Right lobe of liver (tissue), 6 donors: Measurements from ENCODE around the gene SPRED2. TPM values are rescaled to one million over a fixed set of nuclear protein-coding genes. Genes with fewer than 3 reads are reported as not detected.

Experiments used
- ATAC-seq, 4 donors: fragments of 200-7000 bp; cut with Tn5 transposase; one replicate each; pipeline ENCODE4 v1.9.1; 2020; ENCODE audit warnings: mild to moderate bottlenecking in 4 of 4, moderate library complexity in 4 of 4
- DNase-seq, 3 donors: peaks; one replicate each; pipeline ENCODE4 v3.0.0-alpha.2; 2020
- H3K27ac ChIP-seq, 3 donors: fragments of 200-600 bp; one replicate each; pipeline ENCODE4 v1.8.0; 2022
- H3K27me3 ChIP-seq, 2 donors: fragments of 200-600 bp; one replicate each; pipeline ENCODE4 v1.8.0; 2022
- H3K36me3 ChIP-seq, 4 donors: fragments of 200-600 bp; sonication (generic) in 1 of 4; one replicate each; pipeline versions ENCODE4 v1.5.1 to v1.8.0; 2017 to 2022; ENCODE audit warnings: control low read depth in 1 of 4
- H3K4me1 ChIP-seq, 4 donors: fragments of 200-600 bp; sonication (generic) in 1 of 4; one replicate each; pipeline versions ENCODE4 v1.5.1 to v1.8.0; 2017 to 2022; ENCODE audit warnings: control low read depth in 1 of 4
- H3K4me3 ChIP-seq, 3 donors: fragments of 200-600 bp; one replicate each; pipeline ENCODE4 v1.8.0; 2022
- H3K9me3 ChIP-seq, 4 donors: fragments of 200-600 bp; sonication (generic) in 1 of 4; one replicate each; pipeline versions ENCODE4 v1.5.1 to v1.8.0; 2017 to 2022; ENCODE audit warnings: control low read depth in 1 of 4
- CTCF ChIP-seq, 4 donors: fragments of 200-600 bp in 3 of 4; fragments of 450-650 bp in 1 of 4; IDR thresholded peaks; one replicate each; pipeline versions ENCODE4 v1.5.1 to v1.8.0; 2016 to 2022; ENCODE audit warnings: antibody characterized with exemption in 4 of 4, mild to moderate bottlenecking in 2 of 4
- POLR2A ChIP-seq: fragments of 450-650 bp; IDR thresholded peaks from one replicate; pipeline ENCODE4 v1.6.1; 2017; ENCODE audit warnings: antibody characterized with exemption, mild to moderate bottlenecking
- WGBS: methylation state at CpG from one replicate; pipeline ENCODE4 v1.1.6; 2018; ENCODE audit warnings: low coverage, low lambda C conversion rate; ENCODE audit not compliant: insufficient coverage; ENCODE audit errors: missing lambda C conversion rate; 5-methylcytosine and 5-hydroxymethylcytosine counted together
- intact Hi-C, 2 donors: fragments of 100-400 bp; cut with DNase I; formaldehyde crosslinking; loops; one replicate each; pipeline versions ENCODE4 v1.11.2 to v1.14.1; 2022
- total RNA-seq, 6 experiments: library from RNA; depleted of rRNA in 2 of 6; stranded (reverse); fragments of >200 nt in 2 of 6; fragmentation: NEBNext Ultra II Directional in 3 of 6; extraction: Animal tissue kit (Norgen Biotek cat#: 25700) in 3 of 6; gene quantifications; one replicate each; pipeline versions ENCODE4 v1.1.0 to v1.2.4, GENCODE V29; 2016 to 2023
- donor health status: DM: no; HTN: yes; CAD: no.
- donor health status: DM: no; HTN: no; CAD: no.
- donor health status: DM: no; HTN: no; CAD: no.
- donor health status: DM: no; HTN: yes; CAD: no.
- donor health status: DM: no; HTN: yes; CAD: no.

SPRED2 gene
- total RNA-seq, 6 experiments from 2014 or later: 11.0 to 22.5 (median 15.2) TPM

GRCh38 chr2:65287364-65287763, 145.0 kb downstream of the SPRED2 start:
- Histone ChIP-seq H3K9me3 (no peaks in the 10 kb centered on the region), H3K27ac (no peak overlapping the region), H3K4me1 (no peaks in the 10 kb centered on the region), H3K4me3 (no peak overlapping the region), H3K27me3 (no peaks in the 10 kb centered on the region), H3K36me3 (no peaks in the 10 kb centered on the region)
- 94% methylated on average over 4 of the region's 4 CpGs for WGBS
- DNase-seq (no peak), ATAC-seq (no peak)
- TF ChIP-seq CTCF (IDR thresholded peaks at IDR 0.05): no peak
- no peak for TF ChIP-seq POLR2A
- intact Hi-C loops: no loop called here

- Histone ChIP-seq H3K4me3 (no peak overlapping the region), H3K36me3 (no peaks in the 10 kb centered on the region), H3K27ac (no peak overlapping the region), H3K4me1 (peaks cover 0 to 3% (median 0%) of the 10 kb centered on the region in 4 donors), H3K27me3 (no peaks in the 10 kb centered on the region), H3K9me3 (no peaks in the 10 kb centered on the region)
- DNase-seq (no peak), ATAC-seq (no peak)
- WGBS: 100% methylated on average over 1 of the region's 3 CpGs
- TF ChIP-seq POLR2A (no peak), CTCF (IDR thresholded peaks at IDR 0.05) (no peak)
- intact Hi-C loops: no loop called here
These were observed 149.8 kb downstream of the SPRED2 start for GRCh38 chr2:65282477-65283053.

- Histone ChIP-seq H3K4me1 (peaks cover 0 to 3% (median 0%) of the 10 kb centered on the region in 4 donors), H3K27me3 (no peaks in the 10 kb centered on the region), H3K36me3 (no peaks in the 10 kb centered on the region), H3K27ac (no peak overlapping the region), H3K4me3 (no peak overlapping the region), H3K9me3 (no peaks in the 10 kb centered on the region)
- WGBS: 31% methylated on average over 4 of the region's 4 CpGs
- DNase-seq (no peak), ATAC-seq (no peak)
- intact Hi-C loops: no loop called here
- TF ChIP-seq CTCF (IDR thresholded peaks at IDR 0.05) (no peak), POLR2A (no peak)
These were observed 150.6 kb downstream of the SPRED2 start for GRCh38 chr2:65281627-65282351.

GRCh38 chr2:65279756-65280155, 152.6 kb downstream of the SPRED2 start:
- Histone ChIP-seq H3K4me3 (no peak overlapping the region), H3K4me1 (peaks cover 0 to 3% (median 0%) of the 10 kb centered on the region in 4 donors), H3K36me3 (no peaks in the 10 kb centered on the region), H3K9me3 (no peaks in the 10 kb centered on the region), H3K27me3 (no peaks in the 10 kb centered on the region), H3K27ac (no peak overlapping the region)
- no peak for ATAC-seq
- DNase-seq: no peak
- WGBS: 94% methylated on average over 5 of the region's 6 CpGs
- intact Hi-C loops: loop anchor here in 1 of 2 donors (10.0 kb wide), 1 partner anchor 275 kb away; no protein-coding TSS in a partner anchor
- TF ChIP-seq POLR2A: no peak
- TF ChIP-seq CTCF (IDR thresholded peaks at IDR 0.05): no peak
